Fibroblast of lung (primary cell): ENCODE results near the gene SCYGR2.

ENCODE experiments used
- EZH2 ChIP-seq: IDR thresholded peaks from 2 replicates; pipeline ENCODE4 v1.5.1; 2012; ENCODE audit warnings: low read length, control low read depth, mild to moderate bottlenecking; ENCODE audit errors: missing control alignments
- TF ChIP-seq, protein P1 (sequence below), 2 donors: IDR thresholded peaks in 1 of 2; conservative IDR thresholded peaks in 1 of 2; 1 replicate in 1 of 2; 2 replicates in 1 of 2; pipeline ENCODE4 v1.5.1; 2011 to 2012; ENCODE audit warnings: low read length in 2 of 2, control low read depth in 1 of 2, inconsistent platforms in 1 of 2, low read depth in 1 of 2, mild to moderate bottlenecking in 1 of 2

DNA sequence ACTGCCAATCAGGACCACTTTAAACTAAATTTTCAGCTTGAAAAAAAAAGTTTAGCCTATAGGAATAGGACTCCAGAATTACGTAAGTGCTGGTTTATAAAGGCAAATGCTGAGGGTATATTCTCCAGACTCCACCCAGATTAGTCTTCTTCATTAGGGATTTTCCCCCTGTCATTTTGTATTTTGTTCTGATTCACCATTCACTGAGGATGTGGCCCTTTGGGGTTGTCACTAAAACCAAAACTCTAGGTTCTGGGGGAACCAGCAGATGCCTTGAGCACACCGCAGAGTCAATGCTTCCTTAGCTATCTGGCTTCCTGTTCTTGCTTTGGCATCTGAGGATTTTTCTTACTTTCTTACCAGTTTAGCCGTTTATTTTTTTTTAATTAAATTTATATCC, 29.1 kb downstream of the SCYGR2 start:
- TF ChIP-seq, protein P1, sequence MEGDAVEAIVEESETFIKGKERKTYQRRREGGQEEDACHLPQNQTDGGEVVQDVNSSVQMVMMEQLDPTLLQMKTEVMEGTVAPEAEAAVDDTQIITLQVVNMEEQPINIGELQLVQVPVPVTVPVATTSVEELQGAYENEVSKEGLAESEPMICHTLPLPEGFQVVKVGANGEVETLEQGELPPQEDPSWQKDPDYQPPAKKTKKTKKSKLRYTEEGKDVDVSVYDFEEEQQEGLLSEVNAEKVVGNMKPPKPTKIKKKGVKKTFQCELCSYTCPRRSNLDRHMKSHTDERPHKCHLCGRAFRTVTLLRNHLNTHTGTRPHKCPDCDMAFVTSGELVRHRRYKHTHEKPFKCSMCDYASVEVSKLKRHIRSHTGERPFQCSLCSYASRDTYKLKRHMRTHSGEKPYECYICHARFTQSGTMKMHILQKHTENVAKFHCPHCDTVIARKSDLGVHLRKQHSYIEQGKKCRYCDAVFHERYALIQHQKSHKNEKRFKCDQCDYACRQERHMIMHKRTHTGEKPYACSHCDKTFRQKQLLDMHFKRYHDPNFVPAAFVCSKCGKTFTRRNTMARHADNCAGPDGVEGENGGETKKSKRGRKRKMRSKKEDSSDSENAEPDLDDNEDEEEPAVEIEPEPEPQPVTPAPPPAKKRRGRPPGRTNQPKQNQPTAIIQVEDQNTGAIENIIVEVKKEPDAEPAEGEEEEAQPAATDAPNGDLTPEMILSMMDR (conservative IDR thresholded peaks at IDR 0.05 in 1 of 2, IDR thresholded peaks at IDR 0.05 in 1 of 2; ENCODE audit: low read depth in 1 of 2, low read length in 2 of 2): no peak
- no peak for TF ChIP-seq EZH2
